K562 (cell line): ENCODE results near the gene OBSCN. TPM values are rescaled to one million over a fixed set of nuclear protein-coding genes. Genes with fewer than 3 reads are reported as not detected.

Experiments used
- ATAC-seq: fragments of 200-7000 bp; cut with Tn5 transposase; 3 replicates; pipeline ENCODE4 v1.9.1; 2020; ENCODE audit warnings: moderate library complexity
- Bru-seq: library from RNA; stranded (reverse); fragments of 400-500 nt; gene quantifications from one replicate; lab custom pipeline; 2021; lab: Mats Ljungman, UMichigan
- BruChase-seq, 2 experiments: library from RNA; stranded (reverse); fragments of 400-500 nt; gene quantifications; one replicate each; lab custom pipeline; 2021; lab: Mats Ljungman, UMichigan
- BruUV-seq: library from RNA; stranded (reverse); fragments of 400-500 nt; replicated peaks from 2 replicates; lab custom pipeline; 2021; lab: Mats Ljungman, UMichigan
- CTCF ChIA-PET: fragments of 300-600 bp; formaldehyde crosslinking; extraction: SDS; loops from one replicate; lab custom pipeline; 2021; ENCODE audit warnings: low intra/inter-chr PET ratio; lab: Yijun Ruan, JAX
- POLR2A ChIA-PET: fragments of 300-600, 350-650 bp; sonication (Branson Sonifier 250); formaldehyde crosslinking; extraction: SDS; loops from one replicate; lab custom pipeline; 2021; ENCODE audit warnings: antibody characterized with exemption, inconsistent platforms; lab: Yijun Ruan, JAX
- DNase-seq, 4 experiments: peaks; one replicate each; pipeline versions ENCODE4 v3.0.0 to v3.0.0-alpha.2; 2011 to 2018; ENCODE audit warnings: low spot score in 3 of 4, mixed read lengths in 3 of 4; ENCODE audit errors: extremely low read depth in 1 of 4
- FAIRE-seq: peaks from 2 replicates; lab custom pipeline; 2011; peaks lifted over from hg19 to GRCh38; lab: Jason Lieb, UNC
- H2AFZ ChIP-seq: 2 replicates; pipeline ENCODE4 v1.6.0; 2011; ENCODE audit warnings: low read depth, low read length, control low read depth, inconsistent platforms
- H3K27ac ChIP-seq: fragments of 200-600 bp; 3 replicates; pipeline ENCODE4 v1.8.0; 2011; ENCODE audit warnings: low read depth, mild to moderate bottlenecking, control low read depth, inconsistent platforms, low read length, moderate library complexity, mixed read lengths; ENCODE audit errors: extremely low read depth
- H3K27me3 ChIP-seq, 2 experiments: fragments of 300-600 bp in 1 of 2; 2 replicates in 1 of 2; 3 replicates in 1 of 2; pipeline versions ENCODE4 v1.6.0 to v1.8.0; 2011; ENCODE audit warnings: inconsistent platforms in 2 of 2, low read length in 2 of 2, mild to moderate bottlenecking in 1 of 2, mixed read lengths in 1 of 2, moderate library complexity in 1 of 2; ENCODE audit not compliant: control insufficient read depth in 2 of 2, insufficient read depth in 2 of 2
- H3K36me3 ChIP-seq: fragments of 300-600 bp; 3 replicates; pipeline ENCODE4 v1.8.0; 2011; ENCODE audit warnings: mild to moderate bottlenecking, low read length, inconsistent platforms; ENCODE audit not compliant: control insufficient read depth, insufficient read depth
- H3K4me1 ChIP-seq, 2 experiments: fragments of 200-600 bp in 1 of 2; replicated peaks in 1 of 2; 2 replicates in 1 of 2; 3 replicates in 1 of 2; pipeline versions ENCODE4 v1.5.1 to v1.8.0; 2011; ENCODE audit warnings: inconsistent platforms in 2 of 2, low read length in 2 of 2, mild to moderate bottlenecking in 1 of 2, mixed read lengths in 1 of 2, moderate library complexity in 1 of 2; ENCODE audit not compliant: control insufficient read depth in 2 of 2, insufficient read depth in 2 of 2
- H3K4me2 ChIP-seq: 2 replicates; pipeline ENCODE4 v1.6.1; 2011; ENCODE audit warnings: low read length, control low read depth, inconsistent platforms, mixed read lengths; ENCODE audit not compliant: insufficient read depth
- H3K4me3 ChIP-seq: fragments of 200-600 bp; sonication (generic), shearing (Covaris generic); 2 replicates; pipeline ENCODE4 v1.5.1; 2016; ENCODE audit warnings: control low read depth, inconsistent platforms
- H3K79me2 ChIP-seq: fragments of 200-600 bp; 3 replicates; pipeline ENCODE4 v1.8.0; 2011; ENCODE audit warnings: low read length, inconsistent platforms; ENCODE audit not compliant: control insufficient read depth, insufficient read depth
- H3K9ac ChIP-seq, 2 experiments: 2 replicates each; pipeline versions ENCODE4 v1.6.0 to v1.6.1; 2011; ENCODE audit warnings: low read depth in 2 of 2, low read length in 2 of 2, control low read depth in 1 of 2, inconsistent platforms in 1 of 2, mild to moderate bottlenecking in 1 of 2, mixed read lengths in 1 of 2; ENCODE audit not compliant: insufficient read depth in 1 of 2
- H3K9me1 ChIP-seq: one replicate; pipeline ENCODE4 v1.6.0; 2011; ENCODE audit warnings: inconsistent platforms, mild to moderate bottlenecking, low read length, moderate library complexity; ENCODE audit not compliant: control insufficient read depth, insufficient read depth
- H3K9me3 ChIP-seq: replicated peaks from 2 replicates; pipeline ENCODE4 v1.5.1; 2011; ENCODE audit warnings: low read depth, low read length, inconsistent platforms; ENCODE audit not compliant: control insufficient read depth, insufficient read depth
- H4K20me1 ChIP-seq: replicated peaks from 2 replicates; pipeline ENCODE4 v1.6.1; 2011; ENCODE audit warnings: low read length, inconsistent platforms, mixed read lengths; ENCODE audit not compliant: control insufficient read depth, insufficient read depth
- EHMT2 ChIP-seq: fragments of 450-650 bp; IDR thresholded peaks from 2 replicates; pipeline ENCODE4 v1.6.1; 2018; ENCODE audit warnings: antibody characterized with exemption
- POLR2G ChIP-seq: fragments of 200-400 bp; formaldehyde crosslinking; IDR thresholded peaks from 2 replicates; pipeline ENCODE4 v1.6.1; 2017; ENCODE audit warnings: low read depth, mild to moderate bottlenecking, antibody characterized with exemption, low read length, moderate library complexity
- STAG1 ChIP-seq: sonication (generic); formaldehyde crosslinking; IDR thresholded peaks from 2 replicates; pipeline ENCODE4 v1.5.0; 2020; ENCODE audit warnings: missing genetic modification reagents, borderline replicate concordance
- ZEB2 ChIP-seq: fragments of 450-650 bp; IDR thresholded peaks from 2 replicates; pipeline ENCODE4 v1.6.1; 2016
- WGBS: fragments of 100-300 bp; shearing (Covaris generic); methylation state at CpG from one replicate; pipeline ENCODE4 v1.1.6; 2016; ENCODE audit warnings: low coverage, mixed read lengths; ENCODE audit not compliant: insufficient coverage; ENCODE audit errors: missing lambda C conversion rate; 5-methylcytosine and 5-hydroxymethylcytosine counted together
- in situ Hi-C: fragments of 300-500 bp; cut with MboI; formaldehyde crosslinking; loops from 4 replicates; pipeline ENCODE4 v1.15.0; 2018; ENCODE audit warnings: inconsistent platforms, mixed read lengths
- intact Hi-C: fragments of 100-400 bp; cut with micrococcal nuclease; formaldehyde crosslinking; loops from 2 replicates; pipeline ENCODE4 v1.14.2; 2022
- long read RNA-seq, 3 experiments: library from polyadenylated mRNA in 2 of 3; library from RNA in 1 of 3; unstranded in 2 of 3; stranded (forward) in 1 of 3; transcript quantifications; one replicate each; pipeline ENCODE4 v2.0.0, GENCODE V29; 2019 to 2022
- polyA minus RNA-seq, 3 experiments: library from RNA; depleted of rRNA, polyadenylated mRNA; stranded (reverse); fragments of >200 nt; gene quantifications; 2 replicates each; pipeline ENCODE4 v1.2.3, GENCODE V29; 2011
- polyA plus RNA-seq, 8 experiments: library from polyadenylated mRNA; depleted of rRNA in 4 of 8; stranded (reverse) in 5 of 8; unstranded in 3 of 8; fragments of >200 nt; fragmentation: Nextera tagmentation in 2 of 8; fragmentation: Illumina TruSeq in 1 of 8; extraction: Ambion mirVana in 2 of 8; extraction: Trizol in 1 of 8; gene quantifications; 2 replicates each; pipeline versions ENCODE4 v1.2.1 to v1.2.3, GENCODE V29; 2011 to 2014; ENCODE audit warnings: inconsistent platforms in 1 of 8, missing spikeins in 1 of 8
- total RNA-seq, 7 experiments: library from RNA; depleted of rRNA in 6 of 7; stranded (reverse); fragments of >200 nt in 6 of 7; fragmentation: Illumina TruSeq in 2 of 7; extraction: Trizol in 2 of 7; gene quantifications; 2 replicates each; pipeline versions ENCODE4 v1.2.1 to v1.2.3, GENCODE V29; 2011 to 2021; ENCODE audit warnings: low replicate concordance in 1 of 7

The OBSCN gene
- total RNA-seq (2011; cell fraction: chromatin; rRNA removed; ENCODE audit: low replicate concordance): 22.3 and 52.9 TPM in 2 replicates
- total RNA-seq (2011; cell fraction: nucleolus; rRNA removed): 25.5 and 27.1 TPM in 2 replicates
- 20.5 and 20.6 TPM in 2 replicates for total RNA-seq (2011; cell fraction: nucleoplasm; rRNA removed)
- total RNA-seq (2014; rRNA removed) (11.8 and 12.0 TPM in 2 replicates), total RNA-seq (2014; rRNA removed; fragmentation: Illumina TruSeq; extraction: Trizol) (0.83 and 1.7 TPM in 2 replicates), total RNA-seq (2015; rRNA removed; fragmentation: Illumina TruSeq; extraction: Trizol) (4.1 and 5.0 TPM in 2 replicates), total RNA-seq (2021) (17.4 and 19.7 TPM in 2 replicates), polyA plus RNA-seq (2011; rRNA removed) (3.4 and 5.6 TPM in 2 replicates), polyA plus RNA-seq (2014; fragmentation: Illumina TruSeq; extraction: Trizol) (3.6 and 6.9 TPM in 2 replicates), polyA plus RNA-seq (2014; fragmentation: Nextera tagmentation; extraction: Ambion mirVana) (under 1 TPM; 0.18 to 0.29 TPM), polyA plus RNA-seq (2014; rRNA removed) (11.1 and 12.5 TPM in 2 replicates), polyA minus RNA-seq (2011; rRNA and poly(A)+ RNA removed) (3.4 TPM in 2 replicates), Bru-seq, nascent RNA (percentile 41 among the genes with signal in this experiment), BruChase-seq, experiment 1, labeled RNA remaining after a 2-hour chase (percentile 39 among the genes with signal in this experiment), BruChase-seq, experiment 2, labeled RNA remaining after a 6-hour chase (percentile 41 among the genes with signal in this experiment)
- polyA plus RNA-seq (2011; cell fraction: cytosol; rRNA removed): 3.0 and 8.2 TPM in 2 replicates
- polyA plus RNA-seq (2011; cell fraction: nucleus; rRNA removed): 22.5 and 42.0 TPM in 2 replicates
- 15.8 and 26.7 TPM in 2 replicates for polyA plus RNA-seq (2012)
- 8.2 and 10.9 TPM in 2 replicates for polyA minus RNA-seq (2011; cell fraction: cytosol; rRNA and poly(A)+ RNA removed)
- polyA minus RNA-seq (2011; cell fraction: nucleus; rRNA and poly(A)+ RNA removed): 7.0 and 7.1 TPM in 2 replicates
- long read RNA-seq, experiment 1, partial matches to known transcripts: 45 of 61 reads
- long read RNA-seq, experiment 1, other reads (novel, unspliced or antisense): 13 of 61 reads
- long read RNA-seq, experiment 2, partial matches to known transcripts: 15 of 26 reads
- long read RNA-seq, experiment 2, other reads (novel, unspliced or antisense): 11 of 26 reads
- long read RNA-seq, experiment 3, partial matches to known transcripts: 8 of 10 reads
- long read RNA-seq, experiment 3, other reads (novel, unspliced or antisense): 2 of 10 reads

- peak; percentile 6; the same call in 1 of the 3 replicates for ATAC-seq
- Histone ChIP-seq H3K9me1 (no peaks in the 10 kb centered on the region), H3K4me1 (peaks cover 0 to 45% of the 10 kb centered on the region in 2 experiments; a peak in 2 of 5 replicates), H3K27me3 (peaks cover 17 to 31% of the 10 kb centered on the region in 2 experiments; a peak in 4 of 5 replicates), H3K4me3 (no peak within 1 kb of the TSS), H3K4me2 (no peak within 1 kb of the TSS), H3K79me2 (no peaks in the 10 kb centered on the region), H4K20me1 (no peaks in the 10 kb centered on the region; the same call in 1 of the 2 replicates), H3K27ac (no peak within 1 kb of the TSS), H3K9me3 (peaks cover 3% of the 10 kb centered on the region; the same call in 1 of the 2 replicates), H3K36me3 (no peaks in the 10 kb centered on the region), H2AFZ (no peak within 1 kb of the TSS), H3K9ac (peak within 1 kb of the TSS in 1 of 2 experiments; percentile 26; a peak in 1 of 4 replicates)
- intact Hi-C loops: no loop called here
- in situ Hi-C loops: no loop called here
- 3% methylated on average over 22 of the region's 30 CpGs for WGBS
- peak in 2 of 4 experiments; percentile 42 to 44 for DNase-seq
- CTCF ChIA-PET: no interaction called here
- no peak for FAIRE-seq
- no TSS peak for BruUV-seq
- TF ChIP-seq EHMT2 (no peak), STAG1 (CRISPR knock-in tag) (no peak), POLR2G (peak; percentile 22; the same call in 1 of the 2 replicates), ZEB2 (no peak)
- POLR2A ChIA-PET: interaction anchor here (0.6 kb wide), 1 partner anchor 289 kb away, joined by 3 read pairs; no protein-coding TSS in a partner anchor
Observed at GRCh38 chr1:228207851-228208821, at the start of gene OBSCN. OBSCN (plus strand) TSS chr1:228208044; CDS start chr1:228211784, 3,740 bp downstream.
